Measurements from ENCODE around the gene LMNA. TPM values are rescaled to one million over a fixed set of nuclear protein-coding genes. Genes with fewer than 3 reads are reported as not detected.
"Not testable (repeated sequence)": the region's sequence is repeated elsewhere in the genome, so short reads cannot be mapped to it uniquely, and the experiment has no call there.

The LMNA gene
- total RNA-seq, 1 experiment from 2014 or later, result 580 TPM

GRCh38 chr1:156118177-156118868 is 3.8 kb downstream of the LMNA start:
- Histone ChIP-seq H3K79me2 (ENCODE audit: low read depth) (peaks cover 84% of the 10 kb centered on the region), H3K27ac (peak overlapping the region; percentile 51), H4K20me1 (ENCODE audit: insufficient read depth) (peaks cover 51% of the 10 kb centered on the region), H3K27me3 (ENCODE audit: insufficient read depth, low read depth) (no peaks in the 10 kb centered on the region), H3K4me1 (replicated peaks; ENCODE audit: insufficient read depth) (peaks cover 75% of the 10 kb centered on the region), H3K4me3 (peak overlapping the region; percentile 100), H3K36me3 (ENCODE audit: low read depth) (peaks cover 16% of the 10 kb centered on the region; the same call in 1 of the 2 replicates), H3K9me2 (ENCODE audit: insufficient read depth) (no peaks in the 10 kb centered on the region), H3F3A (ENCODE audit: insufficient read depth, low read depth) (peaks cover 65% of the 10 kb centered on the region), H3K4me2 (peak overlapping the region; percentile 99), H2AFZ (no peak overlapping the region), H3K9me3 (ENCODE audit: insufficient read depth, low read depth) (no peaks in the 10 kb centered on the region)
- POLR2A ChIA-PET (ENCODE audit: unreplicated experiment), result interaction anchor here (0.6 to 0.8 kb wide), 3 partner anchors 9 to 115 kb away, joined by 3 to 10 read pairs (median 4); no protein-coding TSS in a partner anchor
- no TSS peak for BruUV-seq (replicated peaks)
- DNase-seq, result peak in 1 of 2 experiments; percentile 63
- intact Hi-C loops (cut with micrococcal nuclease; ENCODE audit: unreplicated experiment), result no loop called here
- TF ChIP-seq EZH2 (IDR thresholded peaks at IDR 0.05; ENCODE audit: low read depth) (no peak), CTCF (conservative IDR thresholded peaks at IDR 0.05) (no peak)
- CTCF ChIA-PET, result interaction anchor here (0.6 to 0.7 kb wide), 2 partner anchors 22 to 339 kb away, joined by 3 read pairs; no protein-coding TSS in a partner anchor

DNA sequence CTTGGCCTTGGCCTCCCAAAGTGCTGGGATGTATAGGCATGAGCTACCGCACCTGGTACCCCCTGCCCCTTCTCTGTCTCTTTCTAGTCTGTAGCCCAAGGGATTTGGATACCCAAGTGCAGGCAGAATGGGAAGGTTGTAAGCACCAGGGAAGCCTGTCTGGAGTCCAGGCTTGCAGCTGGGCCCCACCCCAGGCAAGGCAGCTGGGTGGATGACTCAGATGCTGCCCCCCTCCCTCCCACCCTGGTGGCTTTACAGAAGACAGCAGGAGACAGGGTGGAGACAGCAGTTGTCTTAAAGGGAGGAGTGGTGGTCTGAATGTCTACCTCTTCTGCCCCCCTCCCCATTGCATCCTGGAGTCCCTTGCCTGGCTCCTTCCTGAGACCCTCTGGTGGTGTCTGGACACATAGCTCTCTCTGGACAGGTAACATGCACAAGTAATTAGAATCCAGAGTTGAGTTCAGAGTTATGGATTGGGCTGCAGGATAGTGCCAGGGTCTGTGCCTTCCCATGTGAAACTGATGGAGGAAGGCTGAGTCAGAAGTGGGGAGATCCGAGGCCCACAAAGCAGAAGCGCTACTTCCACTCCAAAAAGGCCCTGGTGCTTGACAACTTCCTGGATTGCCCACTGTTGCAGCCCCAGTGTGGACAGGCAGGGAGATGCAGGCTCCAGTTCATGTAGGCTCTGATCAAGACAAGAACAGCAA is 5.1 kb downstream of the LMNA start:
- Histone ChIP-seq H3K27ac (peak overlapping the region; percentile 98), H3K9me2 (ENCODE audit: insufficient read depth) (no peaks in the 10 kb centered on the region), H3K79me2 (ENCODE audit: low read depth) (peaks cover 92% of the 10 kb centered on the region), H2AFZ (no peak overlapping the region), H3K4me3 (peak overlapping the region; percentile 100; the same call in 1 of the 2 replicates), H3K9me3 (ENCODE audit: insufficient read depth, low read depth) (no peaks in the 10 kb centered on the region), H3K4me1 (replicated peaks; ENCODE audit: insufficient read depth) (peaks cover 82% of the 10 kb centered on the region), H4K20me1 (ENCODE audit: insufficient read depth) (peaks cover 51% of the 10 kb centered on the region), H3K27me3 (ENCODE audit: insufficient read depth, low read depth) (no peaks in the 10 kb centered on the region), H3K4me2 (peak overlapping the region; percentile 99), H3K36me3 (ENCODE audit: low read depth) (peaks cover 16% of the 10 kb centered on the region; the same call in 1 of the 2 replicates), H3F3A (ENCODE audit: insufficient read depth, low read depth) (peaks cover 78% of the 10 kb centered on the region)
- intact Hi-C loops (cut with micrococcal nuclease; ENCODE audit: unreplicated experiment), result loop anchor here (10.0 kb wide), 1 partner anchor 385 kb away; the partner anchor contains the start of gene MEF2D
- TF ChIP-seq EZH2 (IDR thresholded peaks at IDR 0.05; ENCODE audit: low read depth), result no peak
- ChIA-PET CTCF (interaction anchor here (0.6 kb wide), 1 partner anchor 10 kb away, joined by 3 read pairs; no protein-coding TSS in a partner anchor), POLR2A (ENCODE audit: unreplicated experiment) (interaction anchor here (0.6 to 0.8 kb wide), 3 partner anchors 9 to 13 kb away, joined by 3 to 6 read pairs (median 5); no protein-coding TSS in a partner anchor)
- BruUV-seq (replicated peaks), result no TSS peak
- DNase-seq, result peak in 1 of 2 experiments; percentile 61

GRCh38 chr1:156120318-156120717 is 5.8 kb downstream of the LMNA start:
- no peaks in the 10 kb centered on the region for H3K27me3 ChIP-seq (ENCODE audit: insufficient read depth, low read depth)
- no peak overlapping the region for H2AFZ ChIP-seq
- peak overlapping the region; percentile 24; the same call in 1 of the 2 replicates for H3K4me3 ChIP-seq
- peaks cover 16% of the 10 kb centered on the region; the same call in 1 of the 2 replicates for H3K36me3 ChIP-seq (ENCODE audit: low read depth)
- CTCF ChIA-PET, result interaction anchor here (0.6 to 0.7 kb wide), 2 partner anchors 10 to 20 kb away, joined by 3 to 6 read pairs; no protein-coding TSS in a partner anchor
- POLR2A ChIA-PET (ENCODE audit: unreplicated experiment), result interaction anchor here (0.6 kb wide), 1 partner anchor 14 kb away, joined by 5 read pairs; no protein-coding TSS in a partner anchor
- H3K4me2 ChIP-seq, result peak overlapping the region; percentile 99
- intact Hi-C loops (cut with micrococcal nuclease; ENCODE audit: unreplicated experiment), result loop anchor here (10.0 kb wide), 1 partner anchor 384 kb away; the partner anchor contains the start of gene MEF2D
- H3K27ac ChIP-seq, result peak overlapping the region; percentile 98
- peaks cover 88% of the 10 kb centered on the region for H3K4me1 ChIP-seq (replicated peaks; ENCODE audit: insufficient read depth)
- H3K9me3 ChIP-seq (ENCODE audit: insufficient read depth, low read depth), result no peaks in the 10 kb centered on the region
- BruUV-seq (replicated peaks), result no TSS peak
- peaks cover 44% of the 10 kb centered on the region for H4K20me1 ChIP-seq (ENCODE audit: insufficient read depth)
- H3F3A ChIP-seq (ENCODE audit: insufficient read depth, low read depth), result peaks cover 85% of the 10 kb centered on the region
- TF ChIP-seq EZH2 (IDR thresholded peaks at IDR 0.05; ENCODE audit: low read depth) (no peak), CTCF (conservative IDR thresholded peaks at IDR 0.05) (no peak)
- H3K9me2 ChIP-seq (ENCODE audit: insufficient read depth), result no peaks in the 10 kb centered on the region
- H3K79me2 ChIP-seq (ENCODE audit: low read depth), result peaks cover 92% of the 10 kb centered on the region
- DNase-seq, result no peak

DNA sequence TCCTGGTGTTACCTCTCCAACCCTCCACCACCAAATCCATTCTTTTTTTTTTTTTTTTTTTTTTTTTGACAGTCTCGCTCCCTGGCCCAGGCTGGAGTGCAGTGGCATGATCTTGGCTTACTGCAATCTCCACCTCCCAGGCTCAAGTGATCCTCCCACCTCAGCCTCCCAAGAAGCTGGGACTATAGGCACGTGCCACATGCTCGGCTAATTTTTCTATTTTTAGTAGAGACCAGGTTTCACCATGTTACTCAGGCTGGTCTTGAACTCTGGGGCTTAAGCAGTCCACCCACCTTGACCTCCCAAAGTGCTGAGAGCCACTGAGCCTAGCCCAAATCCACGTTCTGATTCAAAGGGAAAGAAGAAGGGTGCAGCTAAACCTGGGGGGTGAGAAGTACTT is 6.5 kb downstream of the LMNA start:
- POLR2A ChIA-PET (ENCODE audit: unreplicated experiment); BruUV-seq (replicated peaks); DNase-seq; H3K27me3 ChIP-seq (ENCODE audit: insufficient read depth, low read depth); H3K9me3 ChIP-seq (ENCODE audit: insufficient read depth, low read depth); H2AFZ ChIP-seq; H3K9me2 ChIP-seq (ENCODE audit: insufficient read depth): not testable (repeated sequence)
- peaks cover 16% of the 10 kb centered on the region; the same call in 1 of the 2 replicates for H3K36me3 ChIP-seq (ENCODE audit: low read depth)
- peak overlapping the region; percentile 99 for H3K4me2 ChIP-seq
- intact Hi-C loops (cut with micrococcal nuclease; ENCODE audit: unreplicated experiment), result loop anchor here (10.0 kb wide), 1 partner anchor 384 kb away; the partner anchor contains the start of gene MEF2D
- peak overlapping the region; percentile 98 for H3K27ac ChIP-seq
- H3K4me1 ChIP-seq (replicated peaks; ENCODE audit: insufficient read depth), result peaks cover 95% of the 10 kb centered on the region
- peaks cover 89% of the 10 kb centered on the region for H3K79me2 ChIP-seq (ENCODE audit: low read depth)
- peak overlapping the region; percentile 56; the same call in 1 of the 2 replicates for H3K4me3 ChIP-seq
- peaks cover 92% of the 10 kb centered on the region for H3F3A ChIP-seq (ENCODE audit: insufficient read depth, low read depth)
- peaks cover 37% of the 10 kb centered on the region for H4K20me1 ChIP-seq (ENCODE audit: insufficient read depth)
- CTCF ChIA-PET, result interaction anchor here (0.7 kb wide), 1 partner anchor 20 kb away, joined by 6 read pairs; no protein-coding TSS in a partner anchor

Data from PC-9 (cell line).